ENCODE results near the gene SAMM50. TPM values are rescaled to one million over a fixed set of nuclear protein-coding genes. Genes with fewer than 3 reads are reported as not detected.
A peak's percentile ranks its signal among the peaks of the same experiment; 100 is the strongest.

Gene SAMM50
- total RNA-seq, 2 donors from 2014 or later = 40.7 to 49.5 TPM

DNA sequence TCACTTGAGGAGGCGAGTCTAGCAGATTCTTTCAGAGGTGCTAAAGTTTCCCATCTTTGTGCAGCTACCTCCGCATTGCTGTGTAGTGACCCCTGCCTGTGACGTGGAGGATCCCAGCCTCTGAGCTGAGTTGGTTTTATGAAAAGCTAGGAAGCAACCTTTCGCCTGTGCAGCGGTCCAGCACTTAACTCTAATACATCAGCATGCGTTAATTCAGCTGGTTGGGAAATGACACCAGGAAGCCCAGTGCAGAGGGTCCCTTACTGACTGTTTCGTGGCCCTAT, 8.9 kb upstream of the SAMM50 start:
- TF ChIP-seq, protein P1, sequence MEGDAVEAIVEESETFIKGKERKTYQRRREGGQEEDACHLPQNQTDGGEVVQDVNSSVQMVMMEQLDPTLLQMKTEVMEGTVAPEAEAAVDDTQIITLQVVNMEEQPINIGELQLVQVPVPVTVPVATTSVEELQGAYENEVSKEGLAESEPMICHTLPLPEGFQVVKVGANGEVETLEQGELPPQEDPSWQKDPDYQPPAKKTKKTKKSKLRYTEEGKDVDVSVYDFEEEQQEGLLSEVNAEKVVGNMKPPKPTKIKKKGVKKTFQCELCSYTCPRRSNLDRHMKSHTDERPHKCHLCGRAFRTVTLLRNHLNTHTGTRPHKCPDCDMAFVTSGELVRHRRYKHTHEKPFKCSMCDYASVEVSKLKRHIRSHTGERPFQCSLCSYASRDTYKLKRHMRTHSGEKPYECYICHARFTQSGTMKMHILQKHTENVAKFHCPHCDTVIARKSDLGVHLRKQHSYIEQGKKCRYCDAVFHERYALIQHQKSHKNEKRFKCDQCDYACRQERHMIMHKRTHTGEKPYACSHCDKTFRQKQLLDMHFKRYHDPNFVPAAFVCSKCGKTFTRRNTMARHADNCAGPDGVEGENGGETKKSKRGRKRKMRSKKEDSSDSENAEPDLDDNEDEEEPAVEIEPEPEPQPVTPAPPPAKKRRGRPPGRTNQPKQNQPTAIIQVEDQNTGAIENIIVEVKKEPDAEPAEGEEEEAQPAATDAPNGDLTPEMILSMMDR (IDR thresholded peaks at IDR 0.05) = no peak
- no peaks in the 10 kb centered on the region for H3K9me3 ChIP-seq

DNA sequence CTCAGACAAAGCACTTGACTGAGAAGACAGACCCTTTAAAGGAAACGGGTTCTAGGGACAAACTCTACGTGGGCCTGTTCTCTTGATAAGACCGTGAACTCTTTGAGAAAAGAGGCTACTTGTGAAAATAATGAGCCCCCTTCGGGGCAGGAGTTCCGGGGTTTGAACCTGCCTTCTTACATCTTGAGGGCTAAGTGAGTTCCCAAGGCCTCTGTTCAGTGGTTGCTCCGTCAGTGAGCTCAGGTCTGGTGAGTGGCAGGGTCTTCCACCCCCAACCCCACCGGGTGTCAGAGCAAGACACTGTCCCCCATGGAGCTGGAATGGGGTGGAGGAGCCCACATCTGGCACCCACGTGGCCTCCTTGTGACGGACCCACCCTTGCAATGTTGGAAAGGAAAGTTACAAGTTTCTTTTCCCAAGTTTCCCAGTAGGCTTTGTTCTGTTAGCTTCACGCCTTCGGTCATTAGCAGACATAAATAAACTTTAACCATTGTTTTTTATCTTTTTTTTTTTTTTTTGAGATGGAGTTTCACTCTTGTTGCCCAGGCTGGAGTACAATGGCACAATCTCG, 6.3 kb upstream of the SAMM50 start:
- intact Hi-C loops (cut with DNase I) = loop anchor here (10.0 kb wide), 1 partner anchor 124 kb away; no protein-coding TSS in a partner anchor
- Histone ChIP-seq H3K9me3 (no peaks in the 10 kb centered on the region), H3K27ac (no peak overlapping the region), H3K9ac (ENCODE audit: low read depth in 2 of 2, low read length in 2 of 2) (no peak overlapping the region), H3K4me3 (no peak overlapping the region), H3K27me3 (no peaks in the 10 kb centered on the region), H3K36me3 (no peaks in the 10 kb centered on the region), H3K4me1 (no peaks in the 10 kb centered on the region)
- no peak for DNase-seq
- TF ChIP-seq, protein P1 (IDR thresholded peaks at IDR 0.05) = no peak

More for the DNA sequence above, 8.9 kb upstream of the SAMM50 start:
- Histone ChIP-seq H3K4me3 (no peak overlapping the region), H3K27me3 (no peaks in the 10 kb centered on the region), H3K4me1 (no peaks in the 10 kb centered on the region), H3K27ac (no peak overlapping the region), H3K9ac (ENCODE audit: low read depth in 2 of 2, low read length in 2 of 2) (no peak overlapping the region), H3K36me3 (no peaks in the 10 kb centered on the region)
- no peak for DNase-seq
- intact Hi-C loops (cut with DNase I) = loop anchor here (10.0 kb wide), 1 partner anchor 122 kb away; no protein-coding TSS in a partner anchor

DNA sequence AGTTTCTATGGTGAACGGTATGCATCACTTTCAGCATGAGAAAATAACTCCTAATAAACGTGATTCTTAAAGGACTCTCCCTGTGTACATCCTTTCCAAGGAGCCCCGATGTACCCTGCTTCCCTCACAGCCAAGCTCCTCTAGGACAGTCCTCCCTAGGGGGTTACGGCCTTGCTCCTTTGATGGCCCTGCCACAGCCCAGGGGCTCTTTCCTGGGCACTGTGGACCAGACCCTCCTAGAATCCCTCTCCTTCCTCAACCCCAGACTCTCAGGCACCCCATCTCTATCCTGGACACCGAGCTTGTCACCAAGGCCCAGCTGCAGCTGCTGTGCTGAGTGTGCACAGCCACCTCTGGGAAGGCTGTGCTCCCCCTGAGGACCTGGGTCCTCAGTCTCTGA, 3.9 kb upstream of the SAMM50 start:
- DNase-seq = no peak
- no peak overlapping the region for H3K27ac ChIP-seq
- intact Hi-C loops (cut with DNase I) = no loop called here
- H3K9ac ChIP-seq (ENCODE audit: low read depth in 2 of 2, low read length in 2 of 2) = no peak overlapping the region
- H3K4me1 ChIP-seq = peaks cover 3% of the 10 kb centered on the region
- no peaks in the 10 kb centered on the region for H3K9me3 ChIP-seq
- TF ChIP-seq, protein P1 (IDR thresholded peaks at IDR 0.05) = no peak
- H3K4me3 ChIP-seq = no peak overlapping the region
- H3K36me3 ChIP-seq = no peaks in the 10 kb centered on the region
- H3K27me3 ChIP-seq = no peaks in the 10 kb centered on the region

DNA sequence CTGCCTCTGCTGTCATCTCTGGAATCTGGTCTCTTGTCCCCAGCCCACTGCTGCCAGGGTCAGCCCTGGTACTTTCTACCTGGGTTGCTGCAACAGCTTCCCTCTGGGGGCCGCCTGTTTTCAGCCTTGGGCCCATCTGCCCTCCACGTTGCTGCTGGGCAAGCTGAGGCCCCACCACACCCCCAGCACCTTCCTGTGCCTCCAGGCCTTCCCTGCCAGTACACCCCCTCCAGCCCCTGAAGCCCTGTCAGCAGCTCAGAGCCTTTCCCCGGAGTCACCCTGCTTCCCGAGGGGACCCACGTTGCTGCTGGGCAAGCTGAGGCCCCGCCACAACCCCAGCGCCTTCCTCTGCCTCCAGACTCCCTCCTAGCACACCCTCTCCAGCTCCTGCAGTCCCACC, 3.3 kb upstream of the SAMM50 start:
- H3K27ac ChIP-seq = no peak overlapping the region
- intact Hi-C loops (cut with DNase I) = no loop called here
- no peaks in the 10 kb centered on the region for H3K9me3 ChIP-seq
- no peaks in the 10 kb centered on the region for H3K36me3 ChIP-seq
- no peak overlapping the region for H3K9ac ChIP-seq (ENCODE audit: low read depth in 2 of 2, low read length in 2 of 2)
- H3K27me3 ChIP-seq = no peaks in the 10 kb centered on the region
- H3K4me3 ChIP-seq = no peak overlapping the region
- TF ChIP-seq, protein P1 (IDR thresholded peaks at IDR 0.05) = no peak
- DNase-seq = no peak
- peaks cover 8% of the 10 kb centered on the region for H3K4me1 ChIP-seq

DNA sequence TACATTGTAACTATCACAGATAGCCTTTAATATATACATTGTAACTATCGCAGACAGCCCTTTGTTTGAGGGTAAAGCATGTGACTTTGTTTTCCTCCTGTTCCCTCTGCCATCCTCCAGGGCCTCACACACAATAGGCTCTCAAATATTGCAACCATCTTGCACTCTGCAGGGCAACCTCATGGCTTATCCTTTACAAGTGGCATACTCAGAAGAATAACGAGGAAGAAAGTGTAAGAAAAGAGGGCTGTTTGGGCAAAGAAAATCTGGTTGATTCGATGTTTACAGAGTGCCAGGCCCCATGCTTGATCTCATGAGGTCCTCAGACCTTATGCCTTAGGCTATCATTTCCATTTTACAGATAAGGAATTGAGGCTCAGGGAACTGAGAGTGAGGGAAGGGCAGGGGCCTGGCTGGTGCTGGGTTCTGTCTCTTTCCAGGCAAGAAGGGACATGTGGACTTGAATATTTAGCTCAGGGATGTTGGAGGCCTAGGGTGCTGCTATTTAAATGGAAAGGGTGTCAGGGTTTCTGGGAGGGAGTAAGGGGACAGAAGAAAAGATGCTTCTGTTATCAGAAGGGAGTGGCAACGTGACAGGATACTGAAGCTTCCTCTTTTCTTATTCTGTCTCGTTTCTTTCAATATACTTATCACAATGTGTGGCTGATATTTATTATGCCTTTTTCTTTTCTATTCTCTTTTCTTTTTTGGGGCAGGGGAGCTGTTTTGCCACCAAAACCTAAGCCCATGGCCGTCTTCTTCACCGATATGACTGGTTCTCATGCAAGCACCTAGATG, 1.1 kb upstream of the SAMM50 start:
- Histone ChIP-seq H3K9ac (ENCODE audit: low read depth in 2 of 2, low read length in 2 of 2) (peak overlapping the region; percentile 90 to 92), H3K9me3 (no peaks in the 10 kb centered on the region), H3K27ac (no peak overlapping the region), H3K36me3 (no peaks in the 10 kb centered on the region), H3K4me3 (peak overlapping the region; percentile 97), H3K4me1 (peaks cover 8% of the 10 kb centered on the region), H3K27me3 (no peaks in the 10 kb centered on the region)
- no peak for DNase-seq
- intact Hi-C loops (cut with DNase I) = no loop called here
- TF ChIP-seq, protein P1 (IDR thresholded peaks at IDR 0.05) = no peak
